Left lung (tissue), 10 donors: ENCODE measurements around the gene LEMD1. TPM values are rescaled to one million over a fixed set of nuclear protein-coding genes. Genes with fewer than 3 reads are reported as not detected.

Experiments
- ATAC-seq: fragments of 200-7000 bp; cut with Tn5 transposase; one replicate; pipeline ENCODE4 v1.9.1; 2020; ENCODE audit warnings: moderate library complexity
- DNase-seq, 4 donors: peaks; one replicate each; pipeline ENCODE4 v3.0.0-alpha.2; 2013 to 2020
- H3K27ac ChIP-seq, 2 donors: fragments of 200-600 bp; sonication (generic) in 1 of 2; one replicate each; pipeline versions ENCODE4 v1.5.0 to v1.8.0; 2020 to 2021
- H3K27me3 ChIP-seq, 2 donors: fragments of 200-600 bp; sonication (generic) in 1 of 2; one replicate each; pipeline versions ENCODE4 v1.5.0 to v1.8.0; 2020 to 2021
- H3K36me3 ChIP-seq, 2 donors: fragments of 200-600 bp; sonication (generic) in 1 of 2; one replicate each; pipeline versions ENCODE4 v1.5.0 to v1.8.0; 2020 to 2021
- H3K4me1 ChIP-seq, 2 donors: fragments of 200-600 bp; one replicate each; pipeline ENCODE4 v1.8.0; 2021
- H3K4me3 ChIP-seq, 2 donors: fragments of 200-600 bp; sonication (generic) in 1 of 2; one replicate each; pipeline versions ENCODE4 v1.5.0 to v1.8.0; 2020 to 2021; ENCODE audit warnings: mild to moderate bottlenecking in 1 of 2
- H3K9me3 ChIP-seq, 2 donors: fragments of 200-600 bp; sonication (generic) in 1 of 2; one replicate each; pipeline versions ENCODE4 v1.5.0 to v1.8.0; 2020 to 2021
- intact Hi-C, 2 donors: fragments of 100-400 bp; cut with DNase I; formaldehyde crosslinking; loops; one replicate each; pipeline versions ENCODE4 v1.11.2 to v1.14.2; 2022
- polyA plus RNA-seq, 6 donors: library from polyadenylated mRNA; unstranded; fragments of 120-200 nt; gene quantifications; one replicate each; pipeline ENCODE4 v1.2.1, GENCODE V29; 2013; ENCODE audit not compliant: insufficient read length in 6 of 6
- total RNA-seq, 2 donors: library from RNA; stranded (reverse); fragmentation: NEBNext Ultra II Directional; extraction: Animal tissue kit (Norgen Biotek cat#: 25700); gene quantifications; one replicate each; pipeline ENCODE4 v1.2.1, GENCODE V29; 2021
- TF ChIP-seq, protein P1 (sequence below), 2 donors: fragments of 200-600 bp; sonication (generic) in 1 of 2; IDR thresholded peaks; one replicate each; pipeline versions ENCODE4 v1.5.0 to v1.8.0; 2021; ENCODE audit warnings: antibody characterized with exemption in 2 of 2
- donor health status: DM: no; HTN: yes; CAD: no.
- donor health status: DM: no; HTN: no; CAD: no.

LEMD1 gene
- total and polyA plus RNA-seq, 8 donors = 2.1 to 4.4 (median 3.5) TPM

DNA sequence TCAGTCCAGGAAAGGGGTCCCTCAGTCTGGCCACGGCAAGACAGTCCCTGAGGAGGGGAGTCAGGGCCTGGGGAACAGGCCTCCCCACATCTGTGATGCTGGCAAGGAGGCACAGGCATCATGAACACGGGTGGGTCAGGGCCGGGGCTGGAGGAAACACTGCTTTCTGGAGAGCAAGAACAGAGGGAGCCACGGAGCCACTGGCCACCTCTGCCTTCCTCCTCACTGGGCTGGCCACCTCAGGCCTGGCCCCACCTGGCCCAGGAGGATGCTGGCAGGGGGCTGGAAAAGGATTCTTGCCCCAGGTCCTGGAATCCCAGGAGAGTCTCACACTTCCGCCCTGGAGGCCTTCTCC, 18.2 kb upstream of the LEMD1 start:
- no peak overlapping the region for H3K4me3 ChIP-seq
- no peak for ATAC-seq
- H3K4me1 ChIP-seq = peaks cover 23 to 41% of the 10 kb centered on the region in 2 donors
- peaks cover 0 to 12% of the 10 kb centered on the region in 2 donors for H3K27me3 ChIP-seq
- no peaks in the 10 kb centered on the region for H3K36me3 ChIP-seq
- intact Hi-C loops = no loop called here
- TF ChIP-seq, protein P1, sequence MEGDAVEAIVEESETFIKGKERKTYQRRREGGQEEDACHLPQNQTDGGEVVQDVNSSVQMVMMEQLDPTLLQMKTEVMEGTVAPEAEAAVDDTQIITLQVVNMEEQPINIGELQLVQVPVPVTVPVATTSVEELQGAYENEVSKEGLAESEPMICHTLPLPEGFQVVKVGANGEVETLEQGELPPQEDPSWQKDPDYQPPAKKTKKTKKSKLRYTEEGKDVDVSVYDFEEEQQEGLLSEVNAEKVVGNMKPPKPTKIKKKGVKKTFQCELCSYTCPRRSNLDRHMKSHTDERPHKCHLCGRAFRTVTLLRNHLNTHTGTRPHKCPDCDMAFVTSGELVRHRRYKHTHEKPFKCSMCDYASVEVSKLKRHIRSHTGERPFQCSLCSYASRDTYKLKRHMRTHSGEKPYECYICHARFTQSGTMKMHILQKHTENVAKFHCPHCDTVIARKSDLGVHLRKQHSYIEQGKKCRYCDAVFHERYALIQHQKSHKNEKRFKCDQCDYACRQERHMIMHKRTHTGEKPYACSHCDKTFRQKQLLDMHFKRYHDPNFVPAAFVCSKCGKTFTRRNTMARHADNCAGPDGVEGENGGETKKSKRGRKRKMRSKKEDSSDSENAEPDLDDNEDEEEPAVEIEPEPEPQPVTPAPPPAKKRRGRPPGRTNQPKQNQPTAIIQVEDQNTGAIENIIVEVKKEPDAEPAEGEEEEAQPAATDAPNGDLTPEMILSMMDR (IDR thresholded peaks at IDR 0.05) = no peak
- no peak for DNase-seq
- H3K27ac ChIP-seq = peak overlapping the region in 1 of 2 donors; percentile 55
- H3K9me3 ChIP-seq = no peaks in the 10 kb centered on the region

DNA sequence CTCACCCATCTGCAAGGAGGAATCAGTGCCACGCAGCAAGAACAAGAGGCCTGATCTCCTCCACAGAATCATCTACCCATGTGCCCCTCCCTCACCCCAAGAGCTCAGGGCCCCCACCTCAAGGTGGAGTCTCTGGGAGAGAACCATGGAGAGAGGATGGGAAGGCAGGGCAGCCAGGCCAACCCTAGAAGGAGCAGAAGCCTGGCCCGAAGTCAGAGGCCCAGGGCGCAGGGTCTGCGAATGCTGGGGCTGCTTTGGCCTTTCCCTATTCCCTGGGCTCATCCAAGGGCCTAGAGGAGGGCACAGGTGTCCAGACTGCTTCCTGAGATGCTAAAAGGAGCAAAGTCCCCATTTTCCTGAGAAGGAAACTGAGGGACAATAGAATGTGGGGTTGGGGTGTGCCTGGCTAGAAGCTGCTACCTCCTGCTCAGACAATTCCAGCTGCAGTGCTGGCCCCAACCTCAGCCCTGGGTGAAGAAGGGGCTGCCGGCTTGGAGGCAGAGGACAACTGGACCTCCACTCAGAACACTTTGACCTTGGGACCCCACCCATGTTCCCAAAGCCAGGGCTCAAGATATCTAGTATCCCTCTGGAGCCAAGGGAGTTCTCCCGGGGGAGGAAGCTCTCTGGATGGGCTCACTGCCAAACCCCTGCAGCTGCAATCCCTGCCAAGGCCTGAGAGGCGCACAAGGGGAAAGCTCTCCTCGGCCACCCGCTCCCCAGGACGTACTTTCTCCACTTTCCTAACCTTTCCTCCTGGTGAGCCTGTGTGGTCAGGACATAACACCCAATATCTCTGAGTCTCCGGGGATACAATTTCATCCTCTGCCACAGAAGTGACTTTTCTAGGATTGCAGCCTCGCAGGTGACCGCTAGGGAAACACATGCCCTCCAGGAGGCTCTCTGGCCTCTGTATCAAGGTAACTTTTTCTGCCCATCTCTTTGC, 16.6 kb upstream of the LEMD1 start:
- Histone ChIP-seq H3K4me3 (no peak overlapping the region), H3K4me1 (peaks cover 23 to 41% of the 10 kb centered on the region in 2 donors), H3K27me3 (peaks cover 0 to 10% of the 10 kb centered on the region in 2 donors), H3K27ac (no peak overlapping the region), H3K9me3 (no peaks in the 10 kb centered on the region), H3K36me3 (no peaks in the 10 kb centered on the region)
- intact Hi-C loops = no loop called here
- DNase-seq = peak; percentile 73 to 88 (median 84)
- TF ChIP-seq, protein P1 (IDR thresholded peaks at IDR 0.05) = peak; percentile 79 to 84
- peak; percentile 54 for ATAC-seq

DNA sequence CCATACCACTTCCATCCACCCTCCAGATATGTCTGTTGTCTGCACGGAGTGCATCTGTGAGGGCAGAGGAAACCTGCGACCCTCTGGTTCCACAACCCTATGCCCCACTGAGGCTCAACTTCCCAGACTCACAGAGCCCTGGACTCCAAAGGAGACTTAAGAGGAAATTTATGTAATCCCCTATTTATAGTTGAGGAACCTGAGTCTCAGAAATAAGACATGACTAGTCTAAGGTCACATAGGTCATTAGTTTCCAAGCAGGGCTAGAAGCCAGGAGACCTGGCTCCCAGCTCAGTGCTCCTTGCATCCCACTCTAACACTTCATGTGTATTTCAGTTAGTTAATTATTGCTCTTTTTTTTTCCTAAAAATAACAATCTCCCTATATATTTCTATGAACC, 15.7 kb upstream of the LEMD1 start:
- Histone ChIP-seq H3K27ac (no peak overlapping the region), H3K36me3 (no peaks in the 10 kb centered on the region), H3K27me3 (peaks cover 0 to 10% of the 10 kb centered on the region in 2 donors), H3K9me3 (no peaks in the 10 kb centered on the region), H3K4me1 (peaks cover 23 to 41% of the 10 kb centered on the region in 2 donors), H3K4me3 (no peak overlapping the region)
- no peak for DNase-seq
- intact Hi-C loops = no loop called here
- TF ChIP-seq, protein P1 (IDR thresholded peaks at IDR 0.05) = no peak
- ATAC-seq = no peak

DNA sequence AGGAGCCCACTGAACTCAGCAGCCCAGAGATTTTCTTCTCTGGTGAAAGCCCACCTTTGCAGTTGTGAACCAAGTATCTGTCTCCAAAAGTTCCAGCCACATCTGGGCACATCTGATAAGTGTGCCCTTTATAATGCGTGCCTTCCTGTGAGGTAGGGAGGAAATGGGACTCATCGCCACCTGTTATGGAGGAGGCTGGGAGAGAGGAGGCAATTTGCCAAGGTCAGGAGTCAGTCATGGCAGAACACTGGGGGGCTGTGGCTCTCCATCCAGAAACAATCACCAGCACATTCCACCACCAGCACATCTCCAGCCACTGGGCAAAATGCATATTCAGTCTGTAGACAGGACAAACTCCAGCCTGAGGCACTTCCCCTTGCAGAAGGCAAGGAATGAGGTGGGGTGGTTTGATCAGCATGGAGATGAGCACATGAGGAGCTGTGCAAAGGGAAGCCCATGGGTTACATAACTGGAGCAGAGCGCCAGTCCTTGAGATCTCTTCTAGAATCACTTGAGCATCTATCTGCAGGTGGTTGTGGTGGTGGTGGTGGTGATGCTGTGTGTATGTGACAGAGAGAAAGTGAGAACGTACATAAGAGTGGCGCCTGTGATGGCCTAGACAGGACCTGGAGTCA, 15.0 kb upstream of the LEMD1 start:
- no peaks in the 10 kb centered on the region for H3K9me3 ChIP-seq
- no peak overlapping the region for H3K4me3 ChIP-seq
- peaks cover 0 to 13% of the 10 kb centered on the region in 2 donors for H3K27me3 ChIP-seq
- no peaks in the 10 kb centered on the region for H3K36me3 ChIP-seq
- H3K27ac ChIP-seq = no peak overlapping the region
- DNase-seq (no peak), ATAC-seq (no peak)
- peaks cover 23 to 35% of the 10 kb centered on the region in 2 donors for H3K4me1 ChIP-seq
- intact Hi-C loops = no loop called here
- TF ChIP-seq, protein P1 (IDR thresholded peaks at IDR 0.05) = no peak
